ENCODE data around the gene TRH.
"Not testable (repeated sequence)": the region's sequence is repeated elsewhere in the genome, so short reads cannot be mapped to it uniquely, and the experiment has no call there.

The TRH gene

DNA sequence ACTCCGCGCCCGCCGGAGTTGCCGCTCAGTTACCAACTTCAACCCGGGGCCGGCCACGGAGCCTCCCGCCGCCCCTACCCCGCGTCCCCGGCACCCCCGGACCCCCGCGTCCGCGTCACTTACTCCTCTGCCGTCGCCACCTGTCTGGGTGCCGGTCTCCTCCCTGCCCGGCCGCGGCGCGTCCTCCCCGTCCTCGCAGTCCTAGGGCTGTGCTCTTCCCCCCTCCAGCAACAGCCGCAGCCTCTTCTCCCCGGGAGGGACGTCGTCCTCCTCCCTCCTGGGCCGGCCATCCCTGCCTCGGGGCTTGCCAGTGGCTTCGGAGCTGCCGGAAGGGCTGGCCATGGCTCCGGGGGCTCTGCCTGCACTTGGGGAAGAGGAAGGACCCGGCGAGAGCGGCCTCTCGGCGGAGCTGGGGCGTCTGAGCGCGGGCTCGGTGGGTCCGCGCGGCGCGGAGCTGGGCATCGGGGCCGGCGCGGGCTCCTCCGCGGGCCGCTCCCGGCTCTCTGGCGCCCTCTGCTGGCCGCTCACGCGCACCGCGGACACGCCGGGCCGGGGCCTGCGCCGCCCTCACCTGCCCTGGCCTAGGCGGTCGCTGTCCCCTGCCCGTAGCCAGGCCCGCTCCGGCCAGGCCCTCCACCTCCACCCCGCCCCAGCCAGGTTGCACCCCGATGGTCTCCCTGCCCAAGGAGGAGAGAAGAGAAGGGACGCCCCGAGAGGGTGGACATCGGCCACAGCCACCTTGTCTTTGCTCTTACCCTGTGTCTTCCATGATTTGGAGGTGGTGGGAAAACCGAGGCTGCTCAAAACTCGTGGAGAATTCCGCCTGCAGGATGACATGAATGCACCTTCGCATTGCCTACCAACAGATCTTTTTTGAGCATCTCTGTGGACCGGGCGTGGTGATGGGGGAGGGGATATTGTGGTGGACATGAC lies 28.4 kb downstream of the TRH start:
- H3K9me3 ChIP-seq (ENCODE audit: low read length); H3K27me3 ChIP-seq (ENCODE audit: insufficient read depth, low read length); H2AFZ ChIP-seq (ENCODE audit: low read length); H3K9me2 ChIP-seq (ENCODE audit: low read depth, low read length); H3F3A ChIP-seq (ENCODE audit: insufficient read depth, low read length); H3K36me3 ChIP-seq (ENCODE audit: insufficient read depth, low read length); H4K20me1 ChIP-seq (ENCODE audit: insufficient read depth, low read length); H3K27ac ChIP-seq (ENCODE audit: low read depth, low read length, poor library complexity, severe bottlenecking); H3K4me1 ChIP-seq (ENCODE audit: insufficient read depth, low read length, severe bottlenecking); H3K79me2 ChIP-seq (ENCODE audit: insufficient read depth, low read length): not testable (repeated sequence)
- Histone ChIP-seq H3K4me2 (ENCODE audit: low read length) (peak overlapping the region; percentile 72), H3K9ac (ENCODE audit: low read length) (peak overlapping the region; percentile 42; the same call in 1 of the 2 replicates), H3K4me3 (ENCODE audit: low read depth, low read length, poor library complexity, severe bottlenecking) (peak overlapping the region; percentile 54)
- TF ChIP-seq, protein P1, sequence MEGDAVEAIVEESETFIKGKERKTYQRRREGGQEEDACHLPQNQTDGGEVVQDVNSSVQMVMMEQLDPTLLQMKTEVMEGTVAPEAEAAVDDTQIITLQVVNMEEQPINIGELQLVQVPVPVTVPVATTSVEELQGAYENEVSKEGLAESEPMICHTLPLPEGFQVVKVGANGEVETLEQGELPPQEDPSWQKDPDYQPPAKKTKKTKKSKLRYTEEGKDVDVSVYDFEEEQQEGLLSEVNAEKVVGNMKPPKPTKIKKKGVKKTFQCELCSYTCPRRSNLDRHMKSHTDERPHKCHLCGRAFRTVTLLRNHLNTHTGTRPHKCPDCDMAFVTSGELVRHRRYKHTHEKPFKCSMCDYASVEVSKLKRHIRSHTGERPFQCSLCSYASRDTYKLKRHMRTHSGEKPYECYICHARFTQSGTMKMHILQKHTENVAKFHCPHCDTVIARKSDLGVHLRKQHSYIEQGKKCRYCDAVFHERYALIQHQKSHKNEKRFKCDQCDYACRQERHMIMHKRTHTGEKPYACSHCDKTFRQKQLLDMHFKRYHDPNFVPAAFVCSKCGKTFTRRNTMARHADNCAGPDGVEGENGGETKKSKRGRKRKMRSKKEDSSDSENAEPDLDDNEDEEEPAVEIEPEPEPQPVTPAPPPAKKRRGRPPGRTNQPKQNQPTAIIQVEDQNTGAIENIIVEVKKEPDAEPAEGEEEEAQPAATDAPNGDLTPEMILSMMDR (IDR thresholded peaks at IDR 0.05; ENCODE audit: low read length), result peak; percentile 28; the same call in 1 of the 2 replicates

- Histone ChIP-seq H3K4me3 (ENCODE audit: low read depth, low read length, poor library complexity, severe bottlenecking) (no peak overlapping the region), H4K20me1 (ENCODE audit: insufficient read depth, low read length) (no peaks in the 10 kb centered on the region), H3K9me3 (ENCODE audit: low read length) (no peaks in the 10 kb centered on the region), H3F3A (ENCODE audit: insufficient read depth, low read length) (no peaks in the 10 kb centered on the region), H2AFZ (ENCODE audit: low read length) (no peak overlapping the region), H3K27me3 (ENCODE audit: insufficient read depth, low read length) (no peaks in the 10 kb centered on the region), H3K36me3 (ENCODE audit: insufficient read depth, low read length) (no peaks in the 10 kb centered on the region), H3K27ac (ENCODE audit: low read depth, low read length, poor library complexity, severe bottlenecking) (no peak overlapping the region), H3K4me1 (ENCODE audit: insufficient read depth, low read length, severe bottlenecking) (no peaks in the 10 kb centered on the region), H3K4me2 (ENCODE audit: low read length) (no peak overlapping the region), H3K9me2 (ENCODE audit: low read depth, low read length) (no peaks in the 10 kb centered on the region), H3K9ac (ENCODE audit: low read length) (no peak overlapping the region), H3K79me2 (ENCODE audit: insufficient read depth, low read length) (no peaks in the 10 kb centered on the region)
- TF ChIP-seq, protein P1 (IDR thresholded peaks at IDR 0.05; ENCODE audit: low read length), result no peak
- TF ChIP-seq EZH2 (IDR thresholded peaks at IDR 0.05; ENCODE audit: borderline replicate concordance, low read length), result no peak
Measured at GRCh38 chr3:130010556-130010955, 36.0 kb downstream of the TRH start.

DNA sequence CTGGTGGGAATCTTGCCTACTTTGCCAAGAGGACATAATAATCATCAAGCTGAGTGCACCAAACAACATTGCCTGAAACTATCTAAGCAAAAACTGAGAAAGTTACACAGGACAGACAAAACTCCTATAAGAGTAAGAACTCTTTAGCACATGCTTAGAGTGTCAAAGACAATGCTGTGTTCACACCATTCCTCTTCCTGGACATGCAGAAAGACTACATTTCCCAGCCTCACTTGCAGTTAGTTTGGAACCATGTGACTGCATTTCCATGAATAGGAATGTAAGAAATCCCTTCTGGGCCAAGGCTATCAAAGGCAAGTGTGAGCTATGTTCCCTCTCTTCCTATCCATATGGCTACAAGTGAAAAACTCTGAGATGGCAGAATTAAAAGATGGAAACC lies 37.6 kb downstream of the TRH start:
- not testable (repeated sequence) for H4K20me1 ChIP-seq (ENCODE audit: insufficient read depth, low read length); H3K9ac ChIP-seq (ENCODE audit: low read length); H3K4me2 ChIP-seq (ENCODE audit: low read length); H3K4me3 ChIP-seq (ENCODE audit: low read depth, low read length, poor library complexity, severe bottlenecking); H3K9me3 ChIP-seq (ENCODE audit: low read length); H2AFZ ChIP-seq (ENCODE audit: low read length); H3K9me2 ChIP-seq (ENCODE audit: low read depth, low read length); H3K79me2 ChIP-seq (ENCODE audit: insufficient read depth, low read length); H3K36me3 ChIP-seq (ENCODE audit: insufficient read depth, low read length); H3K27ac ChIP-seq (ENCODE audit: low read depth, low read length, poor library complexity, severe bottlenecking); H3K4me1 ChIP-seq (ENCODE audit: insufficient read depth, low read length, severe bottlenecking); H3K27me3 ChIP-seq (ENCODE audit: insufficient read depth, low read length); H3F3A ChIP-seq (ENCODE audit: insufficient read depth, low read length)

- H4K20me1 ChIP-seq (ENCODE audit: insufficient read depth, low read length), result not testable (repeated sequence)
Measured at GRCh38 chr3:130013246-130013645, 38.7 kb downstream of the TRH start.

More at GRCh38 chr3:130013246-130013645, 38.7 kb downstream of the TRH start:
- not testable (repeated sequence) for H3K27ac ChIP-seq (ENCODE audit: low read depth, low read length, poor library complexity, severe bottlenecking); H3K9me3 ChIP-seq (ENCODE audit: low read length); H2AFZ ChIP-seq (ENCODE audit: low read length); H3K79me2 ChIP-seq (ENCODE audit: insufficient read depth, low read length); H3K27me3 ChIP-seq (ENCODE audit: insufficient read depth, low read length); H3K9me2 ChIP-seq (ENCODE audit: low read depth, low read length); H3K36me3 ChIP-seq (ENCODE audit: insufficient read depth, low read length); H3K4me3 ChIP-seq (ENCODE audit: low read depth, low read length, poor library complexity, severe bottlenecking); H3K4me1 ChIP-seq (ENCODE audit: insufficient read depth, low read length, severe bottlenecking); H3K4me2 ChIP-seq (ENCODE audit: low read length); H3F3A ChIP-seq (ENCODE audit: insufficient read depth, low read length); H3K9ac ChIP-seq (ENCODE audit: low read length)
